GM12865 (cell line): ENCODE measurements around the gene LAMA2.

Experiments
- DNase-seq: peaks from one replicate; pipeline ENCODE4 v3.0.0; 2010; ENCODE audit warnings: low read depth
- H3K4me3 ChIP-seq: 2 replicates; pipeline ENCODE4 v1.5.1; 2011; ENCODE audit warnings: mild to moderate bottlenecking, low read depth, low read length, control low read depth
- TF ChIP-seq, protein P1 (sequence below): IDR thresholded peaks from 2 replicates; pipeline ENCODE4 v1.5.1; 2011; ENCODE audit warnings: low read length, control low read depth, low read depth, inconsistent platforms; ENCODE audit not compliant: insufficient read depth; ENCODE audit errors: missing control alignments

The LAMA2 gene

DNA sequence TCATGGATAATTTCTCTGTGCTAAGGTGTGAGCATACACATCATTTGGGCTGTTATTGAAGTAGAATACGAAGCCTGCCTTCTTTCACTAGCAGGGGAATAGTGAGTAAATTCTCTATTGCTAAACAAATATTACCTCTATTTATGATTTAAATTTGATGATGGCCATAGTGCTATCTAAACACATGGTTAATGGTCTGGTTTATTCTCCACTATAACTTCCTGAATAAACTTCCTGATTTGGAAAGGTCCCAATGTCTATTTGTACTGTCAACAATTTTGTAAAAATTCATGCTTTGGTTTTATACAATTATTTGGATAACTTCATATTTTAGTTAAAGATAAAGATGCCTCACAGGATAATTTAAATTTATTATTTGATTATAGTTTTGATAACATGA is 426.2 kb downstream of the LAMA2 start:
- no peak for DNase-seq

DNA sequence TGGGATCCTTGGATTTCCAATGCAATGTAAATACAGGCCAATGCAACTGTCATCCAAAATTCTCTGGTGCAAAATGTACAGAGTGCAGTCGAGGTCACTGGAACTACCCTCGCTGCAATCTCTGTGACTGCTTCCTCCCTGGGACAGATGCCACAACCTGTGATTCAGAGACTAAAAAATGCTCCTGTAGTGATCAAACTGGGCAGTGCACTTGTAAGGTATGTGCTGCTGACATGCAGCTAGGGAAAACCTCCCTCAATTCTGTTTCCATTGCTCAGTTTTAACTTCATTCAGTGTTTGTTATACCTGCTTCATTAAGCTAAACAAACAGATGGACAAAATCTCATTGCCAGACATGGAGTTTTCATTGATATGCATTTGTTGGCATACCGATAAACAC is 429.9 kb downstream of the LAMA2 start:
- TF ChIP-seq, protein P1, sequence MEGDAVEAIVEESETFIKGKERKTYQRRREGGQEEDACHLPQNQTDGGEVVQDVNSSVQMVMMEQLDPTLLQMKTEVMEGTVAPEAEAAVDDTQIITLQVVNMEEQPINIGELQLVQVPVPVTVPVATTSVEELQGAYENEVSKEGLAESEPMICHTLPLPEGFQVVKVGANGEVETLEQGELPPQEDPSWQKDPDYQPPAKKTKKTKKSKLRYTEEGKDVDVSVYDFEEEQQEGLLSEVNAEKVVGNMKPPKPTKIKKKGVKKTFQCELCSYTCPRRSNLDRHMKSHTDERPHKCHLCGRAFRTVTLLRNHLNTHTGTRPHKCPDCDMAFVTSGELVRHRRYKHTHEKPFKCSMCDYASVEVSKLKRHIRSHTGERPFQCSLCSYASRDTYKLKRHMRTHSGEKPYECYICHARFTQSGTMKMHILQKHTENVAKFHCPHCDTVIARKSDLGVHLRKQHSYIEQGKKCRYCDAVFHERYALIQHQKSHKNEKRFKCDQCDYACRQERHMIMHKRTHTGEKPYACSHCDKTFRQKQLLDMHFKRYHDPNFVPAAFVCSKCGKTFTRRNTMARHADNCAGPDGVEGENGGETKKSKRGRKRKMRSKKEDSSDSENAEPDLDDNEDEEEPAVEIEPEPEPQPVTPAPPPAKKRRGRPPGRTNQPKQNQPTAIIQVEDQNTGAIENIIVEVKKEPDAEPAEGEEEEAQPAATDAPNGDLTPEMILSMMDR = no peak
- DNase-seq = no peak
- H3K4me3 ChIP-seq = no peak overlapping the region

More for the DNA sequence above, 426.2 kb downstream of the LAMA2 start:
- TF ChIP-seq, protein P1 = no peak
- H3K4me3 ChIP-seq = no peak overlapping the region

DNA sequence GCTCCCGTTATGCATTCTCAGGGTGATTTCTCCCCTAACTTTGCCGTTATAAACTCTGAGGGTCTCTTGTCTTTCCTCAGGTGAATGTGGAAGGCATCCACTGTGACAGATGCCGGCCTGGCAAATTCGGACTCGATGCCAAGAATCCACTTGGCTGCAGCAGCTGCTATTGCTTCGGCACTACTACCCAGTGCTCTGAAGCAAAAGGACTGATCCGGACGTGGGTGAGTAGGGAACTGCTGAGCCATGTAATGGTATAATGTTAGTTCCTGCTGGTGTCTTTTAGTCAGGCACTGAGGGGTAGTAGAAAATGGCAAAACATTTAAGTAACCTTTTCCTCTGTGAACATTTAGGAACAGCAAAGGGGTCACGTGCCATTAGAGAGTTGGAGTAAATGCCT is 431.6 kb downstream of the LAMA2 start:
- TF ChIP-seq, protein P1 = no peak

DNA sequence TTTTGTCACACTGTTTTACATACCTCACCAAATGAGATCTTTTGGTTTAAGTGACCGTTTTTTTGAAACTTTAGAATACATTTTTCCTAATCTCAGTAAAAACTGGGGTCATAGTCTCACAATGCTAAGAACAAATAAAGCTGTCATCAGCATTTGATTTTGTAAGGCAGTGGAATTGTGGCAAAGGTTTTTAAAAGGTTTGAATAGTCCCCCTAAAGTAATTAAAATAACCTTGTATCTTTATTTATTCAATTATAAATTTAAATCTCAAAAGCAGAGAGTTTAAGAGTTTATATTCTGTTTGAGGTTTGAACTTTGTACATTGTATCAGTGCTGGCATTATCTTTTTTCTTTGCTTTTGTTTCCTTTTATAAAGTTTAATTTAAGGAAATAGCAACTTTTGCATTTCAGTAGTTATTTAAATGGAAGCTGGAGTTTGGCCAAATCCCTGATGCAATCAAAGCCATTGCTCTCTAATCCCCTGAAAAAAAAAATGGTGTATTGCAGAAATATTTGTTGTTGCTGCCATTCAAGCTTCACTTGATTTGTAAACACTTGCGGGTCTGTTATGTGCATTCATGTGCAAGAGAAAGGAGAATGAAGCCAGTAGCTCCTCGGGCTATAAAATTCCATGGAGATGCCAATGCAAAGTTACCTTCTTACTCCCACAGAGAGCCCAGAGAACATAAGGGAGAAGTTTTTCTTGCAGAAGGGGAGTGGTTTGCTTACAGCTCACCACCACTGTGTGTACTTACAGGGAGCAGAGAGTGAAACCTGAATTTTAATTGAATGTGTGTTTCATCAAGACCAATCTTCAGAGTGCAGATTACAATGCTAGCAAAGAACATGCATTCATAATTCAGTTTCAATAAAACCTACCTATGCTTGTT is 435.2 kb downstream of the LAMA2 start:
- H3K4me3 ChIP-seq = no peak overlapping the region

More for the DNA sequence above, 431.6 kb downstream of the LAMA2 start:
- no peak overlapping the region for H3K4me3 ChIP-seq
- DNase-seq = no peak

DNA sequence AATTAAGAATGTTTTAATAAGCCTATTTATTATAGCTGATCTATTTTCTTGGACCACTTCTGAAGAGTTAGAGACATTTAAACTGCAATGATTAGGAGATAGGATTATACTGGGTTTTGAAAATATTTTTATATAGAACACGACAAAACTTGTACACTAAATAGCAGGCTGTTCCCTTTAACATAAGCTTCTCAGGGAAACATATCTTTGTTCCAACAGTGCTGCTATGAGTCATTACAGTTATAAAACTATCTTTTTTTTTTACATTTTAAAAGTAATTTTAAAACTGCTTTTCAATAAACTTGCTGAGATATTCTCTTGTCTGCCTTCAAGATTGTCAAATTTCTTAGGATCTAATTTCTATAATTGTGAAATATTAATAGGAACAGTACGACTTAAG is 438.0 kb downstream of the LAMA2 start:
- TF ChIP-seq, protein P1 = no peak
- no peak overlapping the region for H3K4me3 ChIP-seq
- no peak for DNase-seq

More for the DNA sequence above, 435.2 kb downstream of the LAMA2 start:
- TF ChIP-seq, protein P1 = no peak
- DNase-seq = no peak

DNA sequence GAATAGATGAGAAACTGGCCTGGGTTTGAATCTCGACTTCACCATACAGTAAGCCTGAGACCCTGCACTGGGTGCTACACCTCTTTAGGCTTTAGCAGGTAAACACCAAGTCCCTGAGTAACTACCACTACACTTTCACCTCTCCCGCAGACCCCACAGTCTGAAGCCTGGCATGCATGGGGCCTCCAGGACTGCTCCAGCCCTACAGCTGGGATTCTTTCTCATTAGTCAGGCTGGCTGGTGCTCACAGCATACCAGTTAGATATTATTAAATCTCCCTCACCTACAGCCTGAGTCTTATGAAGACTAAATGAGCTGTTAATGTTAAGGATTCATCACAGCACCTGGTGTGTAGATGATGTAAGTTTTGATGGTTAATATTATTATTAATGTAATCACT is 438.4 kb downstream of the LAMA2 start:
- TF ChIP-seq, protein P1 = no peak
- no peak for DNase-seq
- no peak overlapping the region for H3K4me3 ChIP-seq

DNA sequence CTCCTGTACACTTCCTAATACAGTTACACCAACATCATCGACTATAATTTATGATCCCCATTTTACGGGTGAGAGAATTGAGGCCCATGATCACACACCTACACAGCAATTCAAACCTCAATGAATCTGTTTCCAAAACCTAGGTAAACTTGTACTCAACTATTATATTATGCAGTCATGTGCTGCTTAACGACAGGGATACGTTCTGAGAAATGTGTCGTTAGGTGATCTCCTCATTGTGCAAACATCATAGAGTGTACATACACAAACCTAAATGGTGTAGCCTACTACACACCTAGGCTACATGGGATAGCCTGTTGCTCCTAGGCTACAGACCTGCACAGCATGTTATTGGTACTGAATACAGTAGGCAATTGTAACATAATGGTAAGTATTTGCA is 441.4 kb downstream of the LAMA2 start:
- TF ChIP-seq, protein P1 = no peak
- DNase-seq = no peak
- no peak overlapping the region for H3K4me3 ChIP-seq
